ENCODE results near the gene NTM.

GRCh38 chr11:131606811-131607335 lies 236.5 kb downstream of the NTM start:
- TF ChIP-seq CTCF (IDR thresholded peaks at IDR 0.05), result no peak
- no peak for TF ChIP-seq POLR2A (IDR thresholded peaks at IDR 0.05)

Measured in breast epithelium (tissue), 3 donors.